Uterus (tissue), 4 donors: ENCODE data around the gene EPB41. TPM values are rescaled to one million over a fixed set of nuclear protein-coding genes. Genes with fewer than 3 reads are reported as not detected.

Experiments
- DNase-seq, 2 donors: peaks; one replicate each; pipeline ENCODE4 v3.0.0-alpha.2; 2019 to 2020
- H3K27ac ChIP-seq, 2 donors: fragments of 200-600 bp; sonication (generic); 1 replicate in 1 of 2; 2 replicates in 1 of 2; pipeline ENCODE4 v1.5.1; 2016 to 2018
- H3K27me3 ChIP-seq, 2 donors: fragments of 200-600 bp; sonication (generic); one replicate each; pipeline ENCODE4 v1.5.1; 2018 to 2019; ENCODE audit warnings: control low read depth in 1 of 2
- H3K36me3 ChIP-seq, 2 donors: fragments of 200-600 bp; sonication (generic); one replicate each; pipeline ENCODE4 v1.5.1; 2019; ENCODE audit warnings: control low read depth in 1 of 2
- H3K4me1 ChIP-seq, 2 donors: fragments of 200-600 bp; sonication (generic); one replicate each; pipeline ENCODE4 v1.5.1; 2018 to 2019; ENCODE audit warnings: control low read depth in 1 of 2
- H3K4me3 ChIP-seq, 2 donors: fragments of 200-600 bp; sonication (generic); 1 replicate in 1 of 2; 2 replicates in 1 of 2; pipeline ENCODE4 v1.5.1; 2018 to 2019; ENCODE audit warnings: mild to moderate bottlenecking in 1 of 2
- H3K9me3 ChIP-seq, 2 donors: fragments of 200-600 bp; sonication (generic); one replicate each; pipeline ENCODE4 v1.5.1; 2019; ENCODE audit warnings: control low read depth in 1 of 2
- POLR2A ChIP-seq, 2 donors: fragments of 450-650 bp; IDR thresholded peaks; one replicate each; pipeline ENCODE4 v1.6.1; 2016; ENCODE audit warnings: antibody characterized with exemption in 2 of 2, mild to moderate bottlenecking in 1 of 2, moderate library complexity in 1 of 2
- intact Hi-C: fragments of 100-400 bp; cut with DNase I; formaldehyde crosslinking; loops from one replicate; pipeline ENCODE4 v1.15.1; 2023; ENCODE audit warnings: low total_unique reads
- total RNA-seq, 4 donors: library from RNA; depleted of rRNA in 3 of 4; stranded (reverse); fragments of >200 nt in 3 of 4; gene quantifications; one replicate each; pipeline versions ENCODE4 v1.1.0 to v1.2.4, GENCODE V29; 2014 to 2023
- TF ChIP-seq, protein P1 (sequence below), 4 experiments: fragments of 200-600 bp in 2 of 4; fragments of 450-650 bp in 2 of 4; sonication (generic) in 2 of 4; IDR thresholded peaks; one replicate each; pipeline ENCODE4 v1.5.1; 2016 to 2019; ENCODE audit warnings: antibody characterized with exemption in 4 of 4, mild to moderate bottlenecking in 2 of 4, moderate library complexity in 1 of 4
- donor health status: DM: yes; HTN: yes; CAD: no.

Gene EPB41
- total RNA-seq, 4 donors from 2014 or later = 16.2 to 1,146 (median 45.4) TPM

- H3K27ac ChIP-seq = peak overlapping the region; percentile 72 to 80
- no peak for DNase-seq
- H3K36me3 ChIP-seq = no peaks in the 10 kb centered on the region
- no peaks in the 10 kb centered on the region for H3K4me1 ChIP-seq
- intact Hi-C loops = no loop called here
- TF ChIP-seq, protein P1, sequence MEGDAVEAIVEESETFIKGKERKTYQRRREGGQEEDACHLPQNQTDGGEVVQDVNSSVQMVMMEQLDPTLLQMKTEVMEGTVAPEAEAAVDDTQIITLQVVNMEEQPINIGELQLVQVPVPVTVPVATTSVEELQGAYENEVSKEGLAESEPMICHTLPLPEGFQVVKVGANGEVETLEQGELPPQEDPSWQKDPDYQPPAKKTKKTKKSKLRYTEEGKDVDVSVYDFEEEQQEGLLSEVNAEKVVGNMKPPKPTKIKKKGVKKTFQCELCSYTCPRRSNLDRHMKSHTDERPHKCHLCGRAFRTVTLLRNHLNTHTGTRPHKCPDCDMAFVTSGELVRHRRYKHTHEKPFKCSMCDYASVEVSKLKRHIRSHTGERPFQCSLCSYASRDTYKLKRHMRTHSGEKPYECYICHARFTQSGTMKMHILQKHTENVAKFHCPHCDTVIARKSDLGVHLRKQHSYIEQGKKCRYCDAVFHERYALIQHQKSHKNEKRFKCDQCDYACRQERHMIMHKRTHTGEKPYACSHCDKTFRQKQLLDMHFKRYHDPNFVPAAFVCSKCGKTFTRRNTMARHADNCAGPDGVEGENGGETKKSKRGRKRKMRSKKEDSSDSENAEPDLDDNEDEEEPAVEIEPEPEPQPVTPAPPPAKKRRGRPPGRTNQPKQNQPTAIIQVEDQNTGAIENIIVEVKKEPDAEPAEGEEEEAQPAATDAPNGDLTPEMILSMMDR (IDR thresholded peaks at IDR 0.05) = no peak
- TF ChIP-seq POLR2A (IDR thresholded peaks at IDR 0.05) = no peak
- no peaks in the 10 kb centered on the region for H3K27me3 ChIP-seq
- H3K9me3 ChIP-seq = no peaks in the 10 kb centered on the region
- peak overlapping the region; percentile 36 to 83 for H3K4me3 ChIP-seq
Measured at GRCh38 chr1:28913786-28914227, 562 bp upstream of the EPB41 start.

- Histone ChIP-seq H3K27me3 (no peaks in the 10 kb centered on the region), H3K36me3 (no peaks in the 10 kb centered on the region), H3K4me1 (no peaks in the 10 kb centered on the region), H3K27ac (peak overlapping the region; percentile 72 to 80), H3K9me3 (no peaks in the 10 kb centered on the region), H3K4me3 (peak overlapping the region; percentile 36 to 83)
- no peak for TF ChIP-seq POLR2A (IDR thresholded peaks at IDR 0.05)
- TF ChIP-seq, protein P1 (IDR thresholded peaks at IDR 0.05) = no peak
- peak; percentile 26 to 28 for DNase-seq
- intact Hi-C loops = no loop called here
Measured at GRCh38 chr1:28915031-28915895, 894 bp downstream of the EPB41 start.

DNA sequence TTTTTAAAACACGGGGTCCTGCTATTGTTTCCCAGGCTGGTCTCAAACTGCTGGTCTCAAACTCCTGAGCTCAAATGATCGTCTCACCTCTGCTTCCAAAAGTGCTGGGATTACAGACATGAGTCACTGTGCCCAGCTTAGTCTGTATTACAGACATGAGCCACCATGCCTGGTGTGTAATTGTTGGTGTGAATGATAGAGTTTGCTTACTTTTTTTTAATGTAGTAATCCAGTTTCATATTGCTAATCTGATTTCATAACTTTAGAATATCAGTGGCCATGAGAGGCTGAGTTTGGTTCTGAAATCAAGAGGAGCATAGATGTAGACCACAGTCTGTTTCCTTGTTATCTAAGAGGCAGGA is 3.4 kb downstream of the EPB41 start:
- intact Hi-C loops = no loop called here
- no peaks in the 10 kb centered on the region for H3K4me1 ChIP-seq
- H3K36me3 ChIP-seq = no peaks in the 10 kb centered on the region
- no peak for TF ChIP-seq POLR2A (IDR thresholded peaks at IDR 0.05)
- TF ChIP-seq, protein P1 (IDR thresholded peaks at IDR 0.05) = no peak
- H3K27ac ChIP-seq = no peak overlapping the region
- no peaks in the 10 kb centered on the region for H3K9me3 ChIP-seq
- H3K27me3 ChIP-seq = no peaks in the 10 kb centered on the region
- DNase-seq = no peak
- no peak overlapping the region for H3K4me3 ChIP-seq

- TF ChIP-seq POLR2A (IDR thresholded peaks at IDR 0.05) = no peak
- TF ChIP-seq, protein P1 (IDR thresholded peaks at IDR 0.05) = no peak
- no peaks in the 10 kb centered on the region for H3K27me3 ChIP-seq
Measured at GRCh38 chr1:28921286-28921869, 7.0 kb downstream of the EPB41 start.

GRCh38 chr1:28925350-28925891 is 11.1 kb downstream of the EPB41 start:
- no peaks in the 10 kb centered on the region for H3K9me3 ChIP-seq
- no peaks in the 10 kb centered on the region for H3K27me3 ChIP-seq
- no peak overlapping the region for H3K4me3 ChIP-seq
- no peak for DNase-seq
- intact Hi-C loops = no loop called here
- H3K4me1 ChIP-seq = peaks cover 0 to 5% of the 10 kb centered on the region in 2 donors
- no peaks in the 10 kb centered on the region for H3K36me3 ChIP-seq
- no peak overlapping the region for H3K27ac ChIP-seq
- TF ChIP-seq POLR2A (IDR thresholded peaks at IDR 0.05) = no peak
- TF ChIP-seq, protein P1 (IDR thresholded peaks at IDR 0.05) = no peak

More at GRCh38 chr1:28921286-28921869, 7.0 kb downstream of the EPB41 start:
- H3K36me3 ChIP-seq = no peaks in the 10 kb centered on the region
- H3K4me1 ChIP-seq = no peaks in the 10 kb centered on the region
- H3K9me3 ChIP-seq = no peaks in the 10 kb centered on the region
- H3K4me3 ChIP-seq = no peak overlapping the region
- no peak for DNase-seq
- intact Hi-C loops = no loop called here
- no peak overlapping the region for H3K27ac ChIP-seq
